Neural progenitor cell (in vitro differentiated cells): Measurements from ENCODE around the gene NEK6. TPM values are rescaled to one million over a fixed set of nuclear protein-coding genes. Genes with fewer than 3 reads are reported as not detected.
"Not testable (repeated sequence)": the region's sequence is repeated elsewhere in the genome, so short reads cannot be mapped to it uniquely, and the experiment has no call there.

Experiments
- DNase-seq: peaks from one replicate; pipeline ENCODE4 v3.0.0-alpha.2; 2016; ENCODE audit warnings: low spot score
- H2AFZ ChIP-seq: fragments of 200-600 bp; sonication (generic); replicated peaks from 2 replicates; pipeline ENCODE4 v1.6.1; 2016; ENCODE audit warnings: antibody characterized with exemption
- H3F3A ChIP-seq: fragments of 200-600 bp; sonication (generic); 2 replicates; pipeline ENCODE4 v1.6.1; 2016; ENCODE audit warnings: antibody characterized with exemption, low read depth
- H3K27ac ChIP-seq: fragments of 200-600 bp; sonication (generic); 2 replicates; pipeline ENCODE4 v1.5.1; 2016; ENCODE audit warnings: mild to moderate bottlenecking
- H3K27me3 ChIP-seq: fragments of 200-600 bp; sonication (generic); 2 replicates; pipeline ENCODE4 v1.6.1; 2016; ENCODE audit warnings: mild to moderate bottlenecking, moderate library complexity
- H3K36me3 ChIP-seq: fragments of 200-600 bp; sonication (generic); 2 replicates; pipeline ENCODE4 v1.5.1; 2016
- H3K4me1 ChIP-seq: fragments of 200-600 bp; sonication (generic); 2 replicates; pipeline ENCODE4 v1.6.1; 2016; ENCODE audit warnings: mixed run types
- H3K4me2 ChIP-seq: fragments of 200-600 bp; sonication (generic); 2 replicates; pipeline ENCODE4 v1.6.1; 2016
- H3K4me3 ChIP-seq: fragments of 200-600 bp; sonication (generic); 2 replicates; pipeline ENCODE4 v1.5.1; 2016
- H3K79me2 ChIP-seq: fragments of 200-600 bp; sonication (generic); 2 replicates; pipeline ENCODE4 v1.6.1; 2016; ENCODE audit warnings: low read depth
- H3K9ac ChIP-seq: fragments of 200-600 bp; sonication (generic); 2 replicates; pipeline ENCODE4 v1.6.1; 2016
- H3K9me3 ChIP-seq: fragments of 200-600 bp; sonication (generic); 2 replicates; pipeline ENCODE4 v1.5.1; 2016; ENCODE audit warnings: low read depth
- H4K20me1 ChIP-seq: fragments of 200-600 bp; sonication (generic); 2 replicates; pipeline ENCODE4 v1.6.1; 2016; ENCODE audit warnings: low read depth
- H3K27ac Mint-ChIP-seq: 3 replicates; pipeline ENCODE4 v1.8.0; 2021; ENCODE audit warnings: mixed read lengths
- H3K27me3 Mint-ChIP-seq: 2 replicates; pipeline ENCODE4 v1.8.0; 2022; ENCODE audit warnings: low read depth, mild to moderate bottlenecking, inconsistent platforms, moderate library complexity, mixed read lengths; ENCODE audit not compliant: insufficient read depth
- H3K36me3 Mint-ChIP-seq: 3 replicates; pipeline ENCODE4 v1.8.0; 2021; ENCODE audit warnings: mixed read lengths
- H3K4me1 Mint-ChIP-seq: 3 replicates; pipeline ENCODE4 v1.8.0; 2021; ENCODE audit warnings: mixed read lengths
- H3K4me3 Mint-ChIP-seq: 3 replicates; pipeline ENCODE4 v1.8.0; 2021; ENCODE audit warnings: mild to moderate bottlenecking, moderate library complexity, mixed read lengths
- H3K9me3 Mint-ChIP-seq: 3 replicates; pipeline ENCODE4 v1.8.0; 2020; ENCODE audit warnings: mixed read lengths
- CTCF ChIP-seq: fragments of 200-600 bp; sonication (generic); IDR thresholded peaks from 2 replicates; pipeline ENCODE4 v1.5.1; 2017; ENCODE audit warnings: antibody characterized with exemption, mild to moderate bottlenecking
- EZH2 ChIP-seq: fragments of 200-600 bp; sonication (generic); IDR thresholded peaks from 2 replicates; pipeline ENCODE4 v1.6.1; 2017; ENCODE audit warnings: antibody characterized with exemption, mild to moderate bottlenecking, moderate library complexity
- EZH2phosphoT487 ChIP-seq: fragments of 200-600 bp; sonication (generic); IDR thresholded peaks from 2 replicates; pipeline ENCODE4 v1.6.1; 2017; ENCODE audit warnings: antibody characterized with exemption
- total RNA-seq: library from RNA; depleted of rRNA; stranded (reverse); fragments of >200 nt; gene quantifications from 2 replicates; pipeline ENCODE4 v1.2.3, GENCODE V29; 2015; ENCODE audit warnings: low replicate concordance

NEK6 gene
- total RNA-seq, 1 donor from 2014 or later, result 18.5 TPM

DNA sequence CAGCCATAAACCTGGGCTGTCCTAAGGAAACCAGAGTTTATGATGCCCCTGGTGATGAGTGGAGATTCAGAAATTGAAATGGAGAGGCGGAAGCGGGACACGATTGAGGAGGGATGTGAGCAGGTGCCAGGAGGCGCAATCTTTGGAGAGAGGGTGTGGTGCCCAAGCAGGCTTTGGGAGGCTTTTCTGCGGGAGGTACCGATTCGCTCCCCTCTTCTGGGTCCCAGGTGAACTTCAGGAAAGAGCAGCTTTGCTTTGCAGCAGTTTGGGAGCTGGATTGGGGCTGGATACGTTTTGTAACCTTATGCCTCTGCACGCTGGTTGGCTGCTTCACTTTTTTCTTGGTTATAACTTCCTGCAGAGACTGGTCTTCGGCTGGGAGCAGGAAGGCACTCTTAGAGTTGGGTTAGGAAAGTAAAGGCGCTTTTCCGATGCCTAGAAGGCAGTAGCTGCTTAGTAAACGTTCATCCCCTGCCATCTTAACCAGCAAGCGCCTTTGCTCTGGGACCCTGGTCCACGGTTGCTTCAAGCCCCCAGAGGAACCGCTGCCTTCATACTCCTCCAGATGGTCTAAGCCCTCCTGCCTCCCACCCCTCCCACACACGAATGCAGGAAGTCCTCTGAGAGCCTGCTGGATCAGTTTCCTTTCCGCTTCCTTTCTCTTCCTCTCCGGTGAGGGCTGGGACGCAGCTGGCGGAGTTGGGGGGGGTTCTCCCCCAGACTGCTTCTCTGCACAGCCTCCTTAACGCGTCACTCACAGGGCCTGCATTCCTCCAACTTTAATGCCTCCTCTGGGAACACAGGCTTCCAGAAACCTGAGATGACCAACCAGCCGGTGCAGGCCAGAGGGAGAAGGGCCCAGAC is 15.2 kb upstream of the NEK6 start:
- H3F3A ChIP-seq, result peaks cover 15% of the 10 kb centered on the region
- peaks cover 26% of the 10 kb centered on the region for H3K4me1 Mint-ChIP-seq
- no peaks in the 10 kb centered on the region for H3K79me2 ChIP-seq
- H3K4me3 ChIP-seq, result no peak overlapping the region
- H3K36me3 ChIP-seq, result no peaks in the 10 kb centered on the region
- peak overlapping the region; percentile 91 for H2AFZ ChIP-seq
- no peak overlapping the region for H3K4me3 Mint-ChIP-seq
- H3K9ac ChIP-seq, result no peak overlapping the region
- peak overlapping the region; percentile 26 for H3K27ac ChIP-seq
- peaks cover 7% of the 10 kb centered on the region for H3K27me3 Mint-ChIP-seq
- peaks cover 14% of the 10 kb centered on the region for H3K4me1 ChIP-seq
- no peaks in the 10 kb centered on the region for H3K36me3 Mint-ChIP-seq
- no peaks in the 10 kb centered on the region for H3K9me3 Mint-ChIP-seq
- no peaks in the 10 kb centered on the region for H3K9me3 ChIP-seq
- no peak for TF ChIP-seq CTCF
- TF ChIP-seq EZH2phosphoT487, result no peak
- TF ChIP-seq EZH2, result no peak
- no peaks in the 10 kb centered on the region for H4K20me1 ChIP-seq
- peak overlapping the region; percentile 89 for H3K27ac Mint-ChIP-seq
- H3K27me3 ChIP-seq, result no peaks in the 10 kb centered on the region
- H3K4me2 ChIP-seq, result peak overlapping the region; percentile 61
- peak; percentile 85 for DNase-seq

- not testable (repeated sequence) for H3K4me2 ChIP-seq, H3K79me2 ChIP-seq, H4K20me1 ChIP-seq, H3K4me3 Mint-ChIP-seq, H3K9me3 ChIP-seq, H2AFZ ChIP-seq, H3F3A ChIP-seq, H3K9me3 Mint-ChIP-seq, H3K4me3 ChIP-seq, H3K36me3 Mint-ChIP-seq, H3K9ac ChIP-seq, H3K27ac ChIP-seq, DNase-seq, H3K27ac Mint-ChIP-seq, H3K27me3 Mint-ChIP-seq, H3K27me3 ChIP-seq, H3K36me3 ChIP-seq
- H3K4me1 ChIP-seq, result peaks cover 11% of the 10 kb centered on the region
- peaks cover 24% of the 10 kb centered on the region for H3K4me1 Mint-ChIP-seq
These were observed 10.4 kb upstream of the NEK6 start for GRCh38 chr9:124247393-124247792.

GRCh38 chr9:124248066-124248465 is 9.7 kb upstream of the NEK6 start:
- Histone ChIP-seq H2AFZ (no peak overlapping the region), H3K79me2 (no peaks in the 10 kb centered on the region), H3F3A (peaks cover 3% of the 10 kb centered on the region), H3K9ac (no peak overlapping the region), H3K36me3 (no peaks in the 10 kb centered on the region), H3K9me3 (no peaks in the 10 kb centered on the region), H3K4me3 (no peak overlapping the region), H4K20me1 (no peaks in the 10 kb centered on the region), H3K4me1 (peaks cover 5% of the 10 kb centered on the region), H3K4me2 (no peak overlapping the region), H3K27me3 (no peaks in the 10 kb centered on the region), H3K27ac (no peak overlapping the region)
- H3K4me3 Mint-ChIP-seq, result no peak overlapping the region
- H3K27me3 Mint-ChIP-seq, result peaks cover 5% of the 10 kb centered on the region
- DNase-seq, result no peak
- H3K4me1 Mint-ChIP-seq, result peaks cover 17% of the 10 kb centered on the region
- no peaks in the 10 kb centered on the region for H3K36me3 Mint-ChIP-seq
- no peaks in the 10 kb centered on the region for H3K9me3 Mint-ChIP-seq
- TF ChIP-seq EZH2phosphoT487, result no peak
- no peak for TF ChIP-seq CTCF
- TF ChIP-seq EZH2, result no peak
- no peak overlapping the region for H3K27ac Mint-ChIP-seq

GRCh38 chr9:124248960-124249359 is 8.8 kb upstream of the NEK6 start:
- Mint-ChIP-seq H3K27me3 (peaks cover 4% of the 10 kb centered on the region), H3K4me1 (peaks cover 11% of the 10 kb centered on the region), H3K27ac (no peak overlapping the region), H3K4me3 (no peak overlapping the region), H3K9me3 (no peaks in the 10 kb centered on the region), H3K36me3 (no peaks in the 10 kb centered on the region)
- H3K4me1 ChIP-seq, result no peaks in the 10 kb centered on the region
- no peak overlapping the region for H3K27ac ChIP-seq
- DNase-seq, result no peak
- no peaks in the 10 kb centered on the region for H3F3A ChIP-seq
- H3K9me3 ChIP-seq, result no peaks in the 10 kb centered on the region
- no peak overlapping the region for H3K4me3 ChIP-seq
- H3K36me3 ChIP-seq, result no peaks in the 10 kb centered on the region
- H3K79me2 ChIP-seq, result no peaks in the 10 kb centered on the region
- no peak overlapping the region for H3K9ac ChIP-seq
- H2AFZ ChIP-seq, result no peak overlapping the region
- H3K27me3 ChIP-seq, result no peaks in the 10 kb centered on the region
- no peak for TF ChIP-seq EZH2phosphoT487
- no peak for TF ChIP-seq CTCF
- TF ChIP-seq EZH2, result no peak
- no peak overlapping the region for H3K4me2 ChIP-seq
- no peaks in the 10 kb centered on the region for H4K20me1 ChIP-seq
